ENCODE data around the gene GPRC5D. TPM values are rescaled to one million over a fixed set of nuclear protein-coding genes. Genes with fewer than 3 reads are reported as not detected.

Gene GPRC5D
- total and polyA plus RNA-seq, 9 of the 15 experiments (the other 6 are each of a cell fraction or from before 2014, with no cell fraction given) = 1.0 to 1.1 TPM; not detected in 7

- no peak overlapping the region for H3K4me3 ChIP-seq
- no TSS peak for BruUV-seq (replicated peaks)
- H3K4me1 ChIP-seq (replicated peaks in 1 of 2; ENCODE audit: control insufficient read depth in 2 of 2, insufficient read depth in 2 of 2, low read length in 2 of 2) = no peaks in the 10 kb centered on the region
- TF ChIP-seq HEY1 (CRISPR knock-in tag; IDR thresholded peaks at IDR 0.05; ENCODE audit: borderline replicate concordance) (no peak), BACH1 (tag; IDR thresholded peaks at IDR 0.05) (no peak), PATZ1 (CRISPR knock-in tag; IDR thresholded peaks at IDR 0.05; ENCODE audit: borderline replicate concordance) (no peak), ZBTB1 (CRISPR knock-in tag; IDR thresholded peaks at IDR 0.05; ENCODE audit: borderline replicate concordance, low read depth) (no peak), E2F5 (CRISPR knock-in tag; IDR thresholded peaks at IDR 0.05) (no peak), SREBF2 (CRISPR knock-in tag; IDR thresholded peaks at IDR 0.05) (no peak), NFXL1 (CRISPR knock-in tag; IDR thresholded peaks at IDR 0.05) (no peak), NELFE (IDR thresholded peaks at IDR 0.05; ENCODE audit: insufficient read depth, insufficient read length) (no peak), SNAPC5 (CRISPR knock-in tag; IDR thresholded peaks at IDR 0.05) (no peak), PPARD (CRISPR knock-in tag; IDR thresholded peaks at IDR 0.05) (no peak), TBL1XR1 (IDR thresholded peaks at IDR 0.05; ENCODE audit: low read length in 2 of 2) (no peak), NR2F6 (CRISPR knock-in tag; IDR thresholded peaks at IDR 0.05) (no peak), PHF8 (IDR thresholded peaks at IDR 0.05; ENCODE audit: borderline replicate concordance, low read length) (no peak), STAT5B (CRISPR knock-in tag; IDR thresholded peaks at IDR 0.05) (no peak), FOS (IDR thresholded peaks at IDR 0.05; ENCODE audit: extremely low read depth, insufficient read length) (no peak)
- TF ChIP-seq, protein P1, sequence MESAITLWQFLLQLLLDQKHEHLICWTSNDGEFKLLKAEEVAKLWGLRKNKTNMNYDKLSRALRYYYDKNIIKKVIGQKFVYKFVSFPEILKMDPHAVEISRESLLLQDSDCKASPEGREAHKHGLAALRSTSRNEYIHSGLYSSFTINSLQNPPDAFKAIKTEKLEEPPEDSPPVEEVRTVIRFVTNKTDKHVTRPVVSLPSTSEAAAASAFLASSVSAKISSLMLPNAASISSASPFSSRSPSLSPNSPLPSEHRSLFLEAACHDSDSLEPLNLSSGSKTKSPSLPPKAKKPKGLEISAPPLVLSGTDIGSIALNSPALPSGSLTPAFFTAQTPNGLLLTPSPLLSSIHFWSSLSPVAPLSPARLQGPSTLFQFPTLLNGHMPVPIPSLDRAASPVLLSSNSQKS (CRISPR knock-in tag; IDR thresholded peaks at IDR 0.05) = no peak
- TF ChIP-seq, protein P2, sequence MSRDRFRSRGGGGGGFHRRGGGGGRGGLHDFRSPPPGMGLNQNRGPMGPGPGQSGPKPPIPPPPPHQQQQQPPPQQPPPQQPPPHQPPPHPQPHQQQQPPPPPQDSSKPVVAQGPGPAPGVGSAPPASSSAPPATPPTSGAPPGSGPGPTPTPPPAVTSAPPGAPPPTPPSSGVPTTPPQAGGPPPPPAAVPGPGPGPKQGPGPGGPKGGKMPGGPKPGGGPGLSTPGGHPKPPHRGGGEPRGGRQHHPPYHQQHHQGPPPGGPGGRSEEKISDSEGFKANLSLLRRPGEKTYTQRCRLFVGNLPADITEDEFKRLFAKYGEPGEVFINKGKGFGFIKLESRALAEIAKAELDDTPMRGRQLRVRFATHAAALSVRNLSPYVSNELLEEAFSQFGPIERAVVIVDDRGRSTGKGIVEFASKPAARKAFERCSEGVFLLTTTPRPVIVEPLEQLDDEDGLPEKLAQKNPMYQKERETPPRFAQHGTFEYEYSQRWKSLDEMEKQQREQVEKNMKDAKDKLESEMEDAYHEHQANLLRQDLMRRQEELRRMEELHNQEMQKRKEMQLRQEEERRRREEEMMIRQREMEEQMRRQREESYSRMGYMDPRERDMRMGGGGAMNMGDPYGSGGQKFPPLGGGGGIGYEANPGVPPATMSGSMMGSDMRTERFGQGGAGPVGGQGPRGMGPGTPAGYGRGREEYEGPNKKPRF (IDR thresholded peaks at IDR 0.05; ENCODE audit: low read depth, low read length) = no peak
- in situ Hi-C loops (cut with MboI) (no loop called here), intact Hi-C loops (cut with micrococcal nuclease) (no loop called here)
- H3K27ac ChIP-seq (ENCODE audit: extremely low read depth, low read depth, low read length) = no peak overlapping the region
- CTCF ChIA-PET (ENCODE audit: low intra/inter-chr PET ratio) = no interaction called here
- H4K20me1 ChIP-seq (replicated peaks; ENCODE audit: control insufficient read depth, insufficient read depth, low read length) = no peaks in the 10 kb centered on the region
- H2AFZ ChIP-seq (ENCODE audit: low read depth, low read length) = no peak overlapping the region
- H3K9me1 ChIP-seq (ENCODE audit: control insufficient read depth, insufficient read depth, low read length) = no peaks in the 10 kb centered on the region
- DNase-seq (ENCODE audit: extremely low read depth in 1 of 4, low spot score in 3 of 4) = no peak
- ATAC-seq = no peak
- 34% methylated on average over 3 of the region's 4 CpGs for WGBS (ENCODE audit: insufficient coverage, low coverage, missing lambda C conversion rate)
- H3K9me3 ChIP-seq (replicated peaks; ENCODE audit: control insufficient read depth, insufficient read depth, low read depth, low read length) = no peaks in the 10 kb centered on the region
- peaks cover 3% of the 10 kb centered on the region; the same call in 1 of the 3 replicates for H3K36me3 ChIP-seq (ENCODE audit: control insufficient read depth, insufficient read depth, low read length)
- H3K9ac ChIP-seq (ENCODE audit: insufficient read depth in 1 of 2, low read depth in 2 of 2, low read length in 2 of 2) = no peak overlapping the region
- no peaks in the 10 kb centered on the region for H3K27me3 ChIP-seq (ENCODE audit: control insufficient read depth in 2 of 2, insufficient read depth in 2 of 2, low read length in 2 of 2)
- POLR2A ChIA-PET = no interaction called here
- H3K79me2 ChIP-seq (ENCODE audit: control insufficient read depth, insufficient read depth, low read length) = no peaks in the 10 kb centered on the region
- no peak overlapping the region for H3K4me2 ChIP-seq (ENCODE audit: insufficient read depth, low read length)
- FAIRE-seq = no peak
Observed at GRCh38 chr12:12954356-12954755, 2.4 kb upstream of the GPRC5D start.
